Endodermal cell (in vitro differentiated cells): ENCODE results near the gene LCP1. TPM values are rescaled to one million over a fixed set of nuclear protein-coding genes. Genes with fewer than 3 reads are reported as not detected.

ENCODE experiments used
- DNase-seq: peaks from one replicate; pipeline ENCODE4 v3.0.0-alpha.2; 2017
- H3K27ac ChIP-seq: 2 replicates; pipeline ENCODE4 v1.5.1; 2013; ENCODE audit warnings: mild to moderate bottlenecking, low read depth, low read length, moderate library complexity
- H3K27me3 ChIP-seq: 2 replicates; pipeline ENCODE4 v1.6.1; 2013; ENCODE audit warnings: mild to moderate bottlenecking, low read length, moderate library complexity; ENCODE audit not compliant: insufficient read depth, control insufficient read depth, poor library complexity, severe bottlenecking
- H3K36me3 ChIP-seq: 2 replicates; pipeline ENCODE4 v1.7.0; 2013; ENCODE audit warnings: mild to moderate bottlenecking, low read length, moderate library complexity; ENCODE audit not compliant: control insufficient read depth, insufficient read depth
- H3K4me1 ChIP-seq: one replicate; pipeline ENCODE4 v1.7.0; 2013; ENCODE audit warnings: low read length; ENCODE audit not compliant: control insufficient read depth, insufficient read depth
- H3K4me3 ChIP-seq: 2 replicates; pipeline ENCODE4 v1.5.1; 2013; ENCODE audit warnings: mild to moderate bottlenecking, low read length, moderate library complexity
- H3K9ac ChIP-seq: 2 replicates; pipeline ENCODE4 v1.6.1; 2013; ENCODE audit warnings: mild to moderate bottlenecking, low read length, moderate library complexity; ENCODE audit not compliant: poor library complexity, severe bottlenecking; ENCODE audit errors: extremely low read depth
- H3K9me3 ChIP-seq: 2 replicates; pipeline ENCODE4 v1.6.1; 2013; ENCODE audit warnings: mild to moderate bottlenecking, low read length, moderate library complexity; ENCODE audit not compliant: control insufficient read depth
- H3K27ac Mint-ChIP-seq: 2 replicates; pipeline ENCODE4 v1.8.0; 2020; ENCODE audit warnings: mixed read lengths
- H3K27me3 Mint-ChIP-seq: 2 replicates; pipeline ENCODE4 v1.8.0; 2021; ENCODE audit warnings: mild to moderate bottlenecking, mixed read lengths; ENCODE audit not compliant: insufficient read depth
- H3K36me3 Mint-ChIP-seq: 2 replicates; pipeline ENCODE4 v1.8.0; 2020; ENCODE audit warnings: low read depth, mixed read lengths
- H3K4me1 Mint-ChIP-seq: 2 replicates; pipeline ENCODE4 v1.8.0; 2020; ENCODE audit warnings: mixed read lengths
- H3K4me3 Mint-ChIP-seq: 2 replicates; pipeline ENCODE4 v1.8.0; 2020; ENCODE audit warnings: mild to moderate bottlenecking, moderate library complexity, mixed read lengths
- H3K9me3 Mint-ChIP-seq: 2 replicates; pipeline ENCODE4 v1.8.0; 2020; ENCODE audit warnings: mild to moderate bottlenecking, mixed read lengths
- CTCF ChIP-seq: fragments of 200-600 bp; sonication (generic); conservative IDR thresholded peaks from 2 replicates; pipeline ENCODE4 v1.5.0; 2021; ENCODE audit warnings: antibody characterized with exemption, mild to moderate bottlenecking
- WGBS, 2 experiments: methylation state at CpG; one replicate each; pipeline versions ENCODE4 v1.1.5 to v1.1.7; 2013; ENCODE audit warnings: missing lambda C conversion rate in 2 of 2, mixed read lengths in 1 of 2; ENCODE audit not compliant: insufficient coverage in 1 of 2, insufficient read length in 1 of 2; 5-methylcytosine and 5-hydroxymethylcytosine counted together
- total RNA-seq, 2 donors: library from RNA; stranded (reverse); fragmentation: NEBNext Ultra II Directional in 1 of 2; extraction: Animal tissue kit (Norgen Biotek cat#: 25700) in 1 of 2; gene quantifications; 2 replicates in 1 of 2; 3 replicates in 1 of 2; pipeline ENCODE4 v1.2.1, GENCODE V29; 2021

The LCP1 gene
- total RNA-seq, 2 donors from 2014 or later: 3.0 to 16.8 TPM

- WGBS, 2 experiments: 90 to 91% methylated on average over 2 of the region's 3 CpGs
- H3K9me3 ChIP-seq: no peaks in the 10 kb centered on the region
- no peaks in the 10 kb centered on the region for H3K27me3 Mint-ChIP-seq
- H3K36me3 Mint-ChIP-seq: no peaks in the 10 kb centered on the region
- H3K9me3 Mint-ChIP-seq: peaks cover 6% of the 10 kb centered on the region
- H3K27ac ChIP-seq: no peak overlapping the region
- TF ChIP-seq CTCF: no peak
- H3K27ac Mint-ChIP-seq: no peak overlapping the region
- no peaks in the 10 kb centered on the region for H3K36me3 ChIP-seq
- no peak for DNase-seq
- H3K4me3 ChIP-seq: no peak overlapping the region
- no peaks in the 10 kb centered on the region for H3K27me3 ChIP-seq
- H3K4me3 Mint-ChIP-seq: no peak overlapping the region
- H3K9ac ChIP-seq: no peak overlapping the region
- peaks cover 6% of the 10 kb centered on the region for H3K4me1 Mint-ChIP-seq
- H3K4me1 ChIP-seq: no peaks in the 10 kb centered on the region
These were observed 105.2 kb downstream of the LCP1 start for GRCh38 chr13:46076827-46077226.

Other genes starting within 250 kb of the LCP1 start
- 10 to 100 TPM; 58.1 to 62.4 TPM for gene ZC3H13, start 129.4 kb downstream of the LCP1 start, total RNA-seq
- not detected for gene CPB2, start 77.1 kb downstream of the LCP1 start, total RNA-seq
- not detected for gene LRRC63, start 29.8 kb upstream of the LCP1 start, total RNA-seq
- 1 to 10 TPM; 3.1 to 3.6 TPM for gene RUBCNL, start 205.1 kb upstream of the LCP1 start, total RNA-seq